Activated CD8-positive, alpha-beta T cell treated with anti-CD3 and anti-CD28 coated beads for 36 hours (primary cell): ENCODE data around the gene DCC. TPM values are rescaled to one million over a fixed set of nuclear protein-coding genes. Genes with fewer than 3 reads are reported as not detected.

Experiments used
- ATAC-seq: fragments of 200-7000 bp; cut with Tn5 transposase; one replicate; pipeline ENCODE4 v1.10.0; 2021; ENCODE audit warnings: mild to moderate bottlenecking, moderate library complexity
- CTCF ChIA-PET: fragments of 350-600 bp; sonication (Branson Sonifier 250); formaldehyde crosslinking; loops from one replicate; lab custom pipeline; 2021; ENCODE audit warnings: antibody characterized with exemption; lab: Charles Lee
- POLR2A ChIA-PET: fragments of 350-600 bp; sonication (Branson Sonifier 250); formaldehyde crosslinking; loops from one replicate; lab custom pipeline; 2021; ENCODE audit warnings: antibody characterized with exemption; lab: Charles Lee
- DNase-seq: peaks from one replicate; pipeline ENCODE4 v3.0.0-alpha.2; 2020
- H3K27ac Mint-ChIP-seq: one replicate; pipeline ENCODE4 v1.8.0; 2021; ENCODE audit warnings: mild to moderate bottlenecking, mixed read lengths
- H3K27me3 Mint-ChIP-seq: one replicate; pipeline ENCODE4 v1.8.0; 2021; ENCODE audit warnings: mixed read lengths
- H3K36me3 Mint-ChIP-seq: one replicate; pipeline ENCODE4 v1.8.0; 2021; ENCODE audit warnings: low read depth, mixed read lengths
- H3K4me1 Mint-ChIP-seq: one replicate; pipeline ENCODE4 v1.8.0; 2021; ENCODE audit warnings: low read depth, mixed read lengths
- H3K4me3 Mint-ChIP-seq: one replicate; pipeline ENCODE4 v1.8.0; 2021; ENCODE audit warnings: mild to moderate bottlenecking, moderate library complexity, mixed read lengths
- H3K9me3 Mint-ChIP-seq: one replicate; pipeline ENCODE4 v1.8.0; 2021; ENCODE audit warnings: mixed read lengths
- CTCF ChIP-seq: fragments of 200-600 bp; IDR thresholded peaks from one replicate; pipeline ENCODE4 v1.8.0; 2022; ENCODE audit warnings: antibody characterized with exemption, mild to moderate bottlenecking
- intact Hi-C: fragments of 100-400 bp; cut with micrococcal nuclease; formaldehyde crosslinking; loops from one replicate; pipeline ENCODE4 v1.10.0; 2022
- microRNA-seq: library from miRNA; unstranded; fragments of <30 nt; microRNA quantifications from one replicate; pipeline ENCODE4 v1.2.0, GENCODE V29; 2022; ENCODE audit warnings: borderline microRNAs expressed, borderline replicate concordance
- total RNA-seq, 2 experiments: library from RNA; stranded (reverse); gene quantifications; one replicate each; pipeline ENCODE4 v1.2.3, GENCODE V29; 2021

The DCC gene
- total RNA-seq, 2 experiments from 2014 or later = not detected

GRCh38 chr18:53567929-53568574 is 1228.1 kb downstream of the DCC start:
- ChIA-PET CTCF (interaction anchor here (1.9 to 2.0 kb wide), 2 partner anchors 552 to 560 kb away, joined by 5 to 10 read pairs; no protein-coding TSS in a partner anchor), POLR2A (no interaction called here)
- DNase-seq (peak; percentile 1), ATAC-seq (no peak)
- H3K4me3 Mint-ChIP-seq = no peak overlapping the region
- no peaks in the 10 kb centered on the region for H3K27me3 Mint-ChIP-seq
- intact Hi-C loops = loop anchor here (2.0 kb wide), 1 partner anchor 551 kb away; no protein-coding TSS in a partner anchor
- H3K4me1 Mint-ChIP-seq = no peaks in the 10 kb centered on the region
- no peaks in the 10 kb centered on the region for H3K36me3 Mint-ChIP-seq
- no peak overlapping the region for H3K27ac Mint-ChIP-seq
- peak; percentile 61 for TF ChIP-seq CTCF
- H3K9me3 Mint-ChIP-seq = no peaks in the 10 kb centered on the region

Small RNA genes within 50 kb of the gene (microRNA-seq; reads per million reads assigned to microRNA genes)
- not detected for gene MIR4528
